ENCODE results near the gene SUSD1. TPM values are rescaled to one million over a fixed set of nuclear protein-coding genes. Genes with fewer than 3 reads are reported as not detected.
A peak's percentile ranks its signal among the peaks of the same experiment; 100 is the strongest.

The SUSD1 gene
- total RNA-seq, 1 experiment from 2014 or later = 7.4 TPM

GRCh38 chr9:112188884-112189283 lies 13.8 kb upstream of the SUSD1 start:
- ChIA-PET POLR2A (ENCODE audit: unreplicated experiment) (interaction anchor here (0.6 kb wide), 1 partner anchor 130 kb away, joined by 12 read pairs; no protein-coding TSS in a partner anchor), CTCF (no interaction called here)
- no peak overlapping the region for H2AFZ ChIP-seq (ENCODE audit: low read length)

GRCh38 chr9:112187404-112187803 lies 12.3 kb upstream of the SUSD1 start:
- no peaks in the 10 kb centered on the region for H4K20me1 ChIP-seq (ENCODE audit: low read length)
- intact Hi-C loops (cut with micrococcal nuclease) = no loop called here
- BruUV-seq (replicated peaks) = no TSS peak
- H3K9me3 ChIP-seq (ENCODE audit: low read length) = no peaks in the 10 kb centered on the region
- H3K79me2 ChIP-seq (ENCODE audit: low read length) = no peaks in the 10 kb centered on the region
- ChIA-PET CTCF (no interaction called here), POLR2A (ENCODE audit: unreplicated experiment) (no interaction called here)
- no peak for ATAC-seq
- no peak overlapping the region for H2AFZ ChIP-seq (ENCODE audit: low read length)
- no peaks in the 10 kb centered on the region for H3F3A ChIP-seq (ENCODE audit: low read length, unreplicated experiment)
- H3K9ac ChIP-seq (ENCODE audit: low read length) = no peak overlapping the region
- H3K4me3 ChIP-seq (ENCODE audit: low read length) = no peak overlapping the region
- no peak for DNase-seq
- no peak overlapping the region for H3K27ac ChIP-seq (ENCODE audit: low read length)
- H3K36me3 ChIP-seq (ENCODE audit: low read depth, low read length) = no peaks in the 10 kb centered on the region
- H3K27me3 ChIP-seq (ENCODE audit: low read length) = no peaks in the 10 kb centered on the region
- no peak for TF ChIP-seq EZH2phosphoT487 (IDR thresholded peaks at IDR 0.05; ENCODE audit: borderline replicate concordance, low read length)
- no peak for TF ChIP-seq CTCF (conservative IDR thresholded peaks at IDR 0.05; ENCODE audit: low read depth, low read length)
- no peak for TF ChIP-seq EZH2 (IDR thresholded peaks at IDR 0.05; ENCODE audit: low read length, unreplicated experiment)
- no peaks in the 10 kb centered on the region for H3K9me2 ChIP-seq (replicated peaks; ENCODE audit: low read length)
- no peak overlapping the region for H3K4me2 ChIP-seq (ENCODE audit: low read length)
- no peaks in the 10 kb centered on the region for H3K4me1 ChIP-seq (ENCODE audit: insufficient read depth, low read length)

More at GRCh38 chr9:112188884-112189283, 13.8 kb upstream of the SUSD1 start:
- Histone ChIP-seq H3K9ac (ENCODE audit: low read length) (no peak overlapping the region), H3F3A (ENCODE audit: low read length, unreplicated experiment) (no peaks in the 10 kb centered on the region), H3K27ac (ENCODE audit: low read length) (no peak overlapping the region), H4K20me1 (ENCODE audit: low read length) (no peaks in the 10 kb centered on the region), H3K27me3 (ENCODE audit: low read length) (no peaks in the 10 kb centered on the region), H3K79me2 (ENCODE audit: low read length) (no peaks in the 10 kb centered on the region), H3K36me3 (ENCODE audit: low read depth, low read length) (no peaks in the 10 kb centered on the region), H3K4me1 (ENCODE audit: insufficient read depth, low read length) (no peaks in the 10 kb centered on the region), H3K4me3 (ENCODE audit: low read length) (no peak overlapping the region), H3K9me2 (replicated peaks; ENCODE audit: low read length) (no peaks in the 10 kb centered on the region), H3K4me2 (ENCODE audit: low read length) (no peak overlapping the region), H3K9me3 (ENCODE audit: low read length) (no peaks in the 10 kb centered on the region)
- ATAC-seq = no peak
- no peak for TF ChIP-seq EZH2phosphoT487 (IDR thresholded peaks at IDR 0.05; ENCODE audit: borderline replicate concordance, low read length)
- TF ChIP-seq CTCF (conservative IDR thresholded peaks at IDR 0.05; ENCODE audit: low read depth, low read length) = no peak
- no peak for TF ChIP-seq EZH2 (IDR thresholded peaks at IDR 0.05; ENCODE audit: low read length, unreplicated experiment)
- BruUV-seq (replicated peaks) = no TSS peak
- DNase-seq = no peak
- intact Hi-C loops (cut with micrococcal nuclease) = no loop called here

- Histone ChIP-seq H3K9ac (ENCODE audit: low read length) (no peak overlapping the region), H4K20me1 (ENCODE audit: low read length) (no peaks in the 10 kb centered on the region), H3K4me1 (ENCODE audit: insufficient read depth, low read length) (no peaks in the 10 kb centered on the region), H3K4me2 (ENCODE audit: low read length) (no peak overlapping the region), H3K9me3 (ENCODE audit: low read length) (no peaks in the 10 kb centered on the region), H2AFZ (ENCODE audit: low read length) (no peak overlapping the region), H3K27ac (ENCODE audit: low read length) (no peak overlapping the region), H3K4me3 (ENCODE audit: low read length) (no peak overlapping the region), H3K9me2 (replicated peaks; ENCODE audit: low read length) (no peaks in the 10 kb centered on the region), H3K79me2 (ENCODE audit: low read length) (no peaks in the 10 kb centered on the region), H3F3A (ENCODE audit: low read length, unreplicated experiment) (no peaks in the 10 kb centered on the region), H3K36me3 (ENCODE audit: low read depth, low read length) (no peaks in the 10 kb centered on the region), H3K27me3 (ENCODE audit: low read length) (no peaks in the 10 kb centered on the region)
- intact Hi-C loops (cut with micrococcal nuclease) = no loop called here
- POLR2A ChIA-PET (ENCODE audit: unreplicated experiment) = no interaction called here
- no peak for TF ChIP-seq EZH2phosphoT487 (IDR thresholded peaks at IDR 0.05; ENCODE audit: borderline replicate concordance, low read length)
- TF ChIP-seq EZH2 (IDR thresholded peaks at IDR 0.05; ENCODE audit: low read length, unreplicated experiment) = no peak
- no peak for TF ChIP-seq CTCF (conservative IDR thresholded peaks at IDR 0.05; ENCODE audit: low read depth, low read length)
- no peak; the same call in 1 of the 2 replicates for ATAC-seq
- BruUV-seq (replicated peaks) = no TSS peak
- DNase-seq = peak; percentile 33
- CTCF ChIA-PET = no interaction called here
Observed at GRCh38 chr9:112186695-112187094, 11.6 kb upstream of the SUSD1 start.

Data from PC-3 (cell line).